HG03097 (cell line): ENCODE measurements around the gene IFNGR2.
"Not testable (repeated sequence)": the region's sequence is repeated elsewhere in the genome, so short reads cannot be mapped to it uniquely, and the experiment has no call there.

ENCODE experiments used
- ATAC-seq: cut with Tn5 transposase; IDR thresholded peaks from one replicate; pipeline ENCODE4 v1.9.1; 2021; ENCODE audit not compliant: unreplicated experiment, low FRiP score

IFNGR2 gene

GRCh38 chr21:33403128-33403785 is at the start of gene IFNGR2:
TSS of gene IFNGR2 (plus strand) at chr21:33403413. CDS start at chr21:33403544, 131 bp downstream.
- peak; percentile 31 for ATAC-seq

DNA sequence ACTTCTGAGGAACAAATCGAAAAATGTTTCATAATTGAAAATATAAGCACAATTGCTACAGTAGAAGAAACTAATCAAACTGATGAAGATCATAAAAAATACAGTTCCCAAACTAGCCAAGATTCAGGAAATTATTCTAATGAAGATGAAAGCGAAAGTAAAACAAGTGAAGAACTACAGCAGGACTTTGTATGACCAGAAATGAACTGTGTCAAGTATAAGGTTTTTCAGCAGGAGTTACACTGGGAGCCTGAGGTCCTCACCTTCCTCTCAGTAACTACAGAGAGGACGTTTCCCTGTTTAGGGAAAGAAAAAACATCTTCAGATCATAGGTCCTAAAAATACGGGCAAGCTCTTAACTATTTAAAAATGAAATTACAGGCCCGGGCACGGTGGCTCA is 47.9 kb upstream of the IFNGR2 start:
- no peak for ATAC-seq

- ATAC-seq, result no peak
Measured at GRCh38 chr21:33355996-33356395, 47.2 kb upstream of the IFNGR2 start.

DNA sequence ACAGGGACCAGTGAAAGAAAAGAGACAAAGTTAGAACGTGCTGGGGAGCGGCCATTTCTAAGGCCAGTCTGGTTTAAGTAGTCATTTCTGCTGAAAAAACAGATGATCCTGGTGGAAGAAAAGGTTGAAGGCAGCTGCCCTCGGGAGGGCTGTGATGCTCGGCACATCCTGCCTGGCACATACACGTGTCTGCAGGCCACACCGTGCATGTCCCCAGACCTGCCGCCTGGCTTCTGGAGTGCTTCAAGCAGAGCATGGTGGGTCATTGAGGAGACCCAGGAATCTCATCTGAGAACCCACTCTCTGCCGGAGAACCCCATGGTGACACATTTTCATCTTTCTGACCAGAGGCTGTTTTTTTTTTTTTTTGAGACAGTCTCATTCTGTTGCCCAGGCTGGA is 46.0 kb upstream of the IFNGR2 start:
- ATAC-seq, result no peak

DNA sequence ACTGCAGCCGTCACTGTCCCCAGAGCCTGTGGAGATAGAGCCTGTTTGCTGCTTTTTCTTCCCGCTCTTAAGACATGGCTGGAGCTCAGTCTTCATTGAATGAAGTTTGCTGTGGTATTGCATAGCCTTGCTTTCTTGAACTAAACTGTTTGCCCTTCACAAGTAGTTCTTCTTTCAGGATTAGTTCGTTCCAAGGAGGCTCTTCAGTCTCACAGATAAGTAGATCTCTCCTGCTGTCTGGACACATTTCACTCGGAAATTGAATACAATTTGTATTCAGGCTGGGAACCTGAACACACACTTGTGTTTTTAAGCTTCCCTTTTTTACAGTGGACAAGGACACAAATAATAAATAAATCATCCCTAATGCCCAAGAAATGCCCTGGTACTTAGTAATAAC is 43.8 kb upstream of the IFNGR2 start:
- ATAC-seq, result no peak

DNA sequence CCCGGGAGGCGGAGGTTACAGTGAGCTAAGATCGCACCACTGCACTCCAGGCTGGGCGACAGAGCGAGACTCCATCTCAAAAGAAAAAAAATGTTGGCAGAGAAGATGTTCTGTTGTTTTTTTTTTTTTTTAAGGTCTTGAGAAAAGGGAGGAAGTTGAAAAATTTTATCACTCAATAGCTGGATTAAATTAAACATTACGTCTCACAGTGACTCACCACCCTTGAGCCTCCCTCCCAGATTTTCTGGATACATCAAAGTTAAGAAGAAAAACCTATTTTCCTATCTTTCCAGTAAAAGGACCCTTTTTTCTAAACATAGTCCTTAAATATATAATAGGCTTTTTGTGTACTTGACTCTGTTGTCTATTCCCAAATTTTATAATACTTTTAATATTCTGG is 42.9 kb upstream of the IFNGR2 start:
- ATAC-seq, result no peak

DNA sequence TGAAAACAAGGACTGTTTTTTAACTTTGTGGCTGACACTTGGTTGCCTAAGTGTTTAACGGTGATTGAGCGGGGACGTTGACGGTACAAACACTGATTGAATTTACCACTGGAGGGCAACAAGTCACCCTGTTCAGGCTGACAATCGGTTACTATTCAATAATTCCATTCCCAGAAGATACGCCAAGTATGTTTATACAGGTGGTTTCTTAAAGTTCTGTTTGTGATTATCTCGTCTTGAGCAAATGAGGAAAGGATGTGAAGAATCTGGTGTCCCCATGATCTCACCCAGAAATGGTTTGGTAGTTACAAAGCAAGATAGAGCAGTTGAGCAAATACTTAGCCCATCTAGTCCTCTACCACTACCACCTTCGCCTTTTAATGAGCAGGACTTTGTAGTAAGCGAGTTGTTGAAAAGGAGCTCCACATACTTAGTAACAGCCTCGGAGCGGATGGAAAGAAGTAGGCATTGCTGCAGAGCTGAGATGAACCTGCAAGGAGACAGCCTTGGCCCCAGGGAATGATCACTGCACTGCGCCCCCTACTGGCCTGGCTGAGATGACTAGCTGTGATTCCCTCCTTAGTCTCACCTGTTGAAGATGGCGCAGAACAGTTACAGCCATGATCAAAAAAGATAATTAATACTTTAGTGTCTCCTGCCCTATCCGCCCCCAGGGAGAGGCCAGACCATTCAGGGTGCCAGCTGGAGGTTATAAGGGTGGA is 42.2 kb upstream of the IFNGR2 start:
- no peak for ATAC-seq

- ATAC-seq, result no peak
Measured at GRCh38 chr21:33362044-33362555, 41.1 kb upstream of the IFNGR2 start.

GRCh38 chr21:33363911-33364609 is 39.2 kb upstream of the IFNGR2 start:
- ATAC-seq, result not testable (repeated sequence)

DNA sequence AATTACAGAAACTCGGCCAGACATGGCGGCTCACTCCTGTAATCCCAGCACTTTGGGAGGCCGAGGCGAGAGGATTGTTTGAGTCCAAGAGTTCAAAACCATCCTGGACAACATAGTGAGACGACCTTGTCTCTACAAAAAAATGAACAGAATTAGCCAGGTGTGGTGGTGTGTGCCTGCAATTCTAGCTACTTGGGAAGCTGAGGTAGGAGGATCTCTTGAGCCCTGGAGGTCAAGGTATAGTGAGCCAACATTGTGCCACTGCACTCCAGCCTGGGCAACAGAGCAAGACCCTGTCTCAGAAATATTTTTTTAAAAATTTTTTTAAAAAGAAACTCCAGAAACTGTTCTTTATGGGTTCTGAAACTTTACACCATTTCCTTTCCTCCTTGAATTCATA is 38.4 kb upstream of the IFNGR2 start:
- ATAC-seq, result no peak

DNA sequence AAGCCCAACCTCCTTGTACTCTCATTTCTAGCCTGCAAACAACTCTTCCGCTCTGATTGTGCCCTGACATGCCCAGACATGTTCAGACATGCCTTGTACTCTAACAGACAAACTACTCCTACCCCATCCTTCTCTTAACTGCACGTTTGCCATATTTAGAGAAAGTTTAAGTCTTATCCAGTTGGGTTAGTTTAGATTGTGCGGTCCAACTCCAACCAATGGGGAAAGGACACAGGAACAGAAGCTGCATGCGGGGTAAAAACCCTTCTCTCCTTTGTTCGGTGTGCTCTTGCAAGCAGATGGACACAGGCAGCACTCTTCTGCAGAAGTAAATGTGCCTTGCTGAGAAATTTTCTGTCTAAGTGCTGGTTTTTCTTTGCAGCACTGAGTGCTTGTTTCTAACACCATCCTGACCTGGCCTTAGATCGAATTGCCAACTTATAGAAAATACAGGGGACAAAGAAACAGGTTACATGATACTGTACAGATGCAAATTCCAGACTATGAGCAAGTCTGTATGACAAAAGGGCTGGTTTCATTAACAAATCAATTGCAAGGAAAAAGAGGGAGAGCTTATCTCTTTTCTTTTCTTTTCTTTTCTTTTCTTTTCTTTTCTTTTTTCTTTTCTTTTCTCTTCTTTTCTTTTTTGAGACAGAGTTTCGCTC is 35.8 kb upstream of the IFNGR2 start:
- ATAC-seq, result no peak

DNA sequence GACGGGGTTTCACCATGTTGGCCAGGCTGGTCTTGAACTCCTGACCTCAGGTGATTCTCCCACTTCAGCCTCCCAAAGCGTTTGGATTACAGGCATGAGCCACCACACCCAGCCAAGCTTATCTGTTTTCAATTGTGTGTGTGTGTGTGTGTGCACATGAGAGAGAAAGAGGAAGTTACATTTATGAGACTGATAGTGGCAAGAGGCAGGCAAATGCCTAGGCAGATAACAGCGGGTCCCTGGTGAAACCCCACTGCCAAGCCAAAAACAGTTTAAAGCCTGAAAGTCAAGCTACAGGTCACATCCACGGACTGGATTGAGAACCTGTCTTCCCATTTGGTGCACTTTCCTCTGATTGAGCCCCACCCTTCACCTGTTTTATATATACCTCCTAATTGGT is 35.1 kb upstream of the IFNGR2 start:
- no peak for ATAC-seq

GRCh38 chr21:33368576-33368975 is 34.6 kb upstream of the IFNGR2 start:
- no peak for ATAC-seq

DNA sequence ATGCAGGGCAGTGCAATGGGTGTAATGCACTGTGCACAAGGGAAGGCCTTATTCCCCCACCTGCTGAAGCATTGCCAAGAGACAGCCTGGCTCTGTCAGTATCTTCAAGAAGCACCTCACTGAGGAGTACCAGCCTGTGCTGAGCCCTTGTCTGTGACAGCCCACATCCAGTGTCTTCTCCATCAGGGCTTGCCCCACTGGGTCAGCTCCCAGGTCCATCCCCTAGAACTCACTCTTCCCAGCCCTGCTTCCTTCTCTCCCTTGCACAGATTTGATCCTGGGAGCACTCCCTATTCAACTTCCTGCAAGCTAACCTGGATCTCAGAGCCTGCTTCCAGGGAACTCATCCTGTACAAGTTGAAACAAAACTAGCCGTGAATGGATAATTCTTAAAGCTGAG is 33.6 kb upstream of the IFNGR2 start:
- ATAC-seq, result no peak

GRCh38 chr21:33370305-33370704 is 32.9 kb upstream of the IFNGR2 start:
- no peak for ATAC-seq

- no peak for ATAC-seq
Measured at GRCh38 chr21:33371366-33371765, 31.8 kb upstream of the IFNGR2 start.

GRCh38 chr21:33372582-33372981 is 30.6 kb upstream of the IFNGR2 start:
- no peak for ATAC-seq

- ATAC-seq, result no peak
Measured at GRCh38 chr21:33373451-33373850, 29.8 kb upstream of the IFNGR2 start.

DNA sequence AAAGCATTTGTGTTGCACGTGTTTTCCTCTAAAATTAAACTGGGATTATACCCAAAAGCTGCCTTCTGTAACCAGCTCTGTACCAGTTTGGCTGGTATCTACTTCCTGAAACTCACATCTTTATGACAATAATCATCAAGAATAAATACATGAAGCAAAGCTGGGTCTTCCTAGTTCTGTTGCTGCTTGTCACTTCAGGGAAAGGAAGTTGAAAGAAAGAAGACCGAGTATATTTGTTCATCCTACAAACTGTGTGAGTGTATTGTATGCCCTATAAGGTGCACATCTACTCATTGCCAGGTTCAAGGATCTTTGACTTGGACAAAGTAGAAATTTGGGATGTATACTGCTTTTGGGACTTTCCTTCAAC is 29.1 kb upstream of the IFNGR2 start:
- ATAC-seq, result no peak

GRCh38 chr21:33374450-33375096 is 28.6 kb upstream of the IFNGR2 start:
- ATAC-seq, result no peak
